Heart left ventricle (tissue), 16 donors: Measurements from ENCODE around the gene STUM. TPM values are rescaled to one million over a fixed set of nuclear protein-coding genes. Genes with fewer than 3 reads are reported as not detected.

Experiments
- ATAC-seq, 4 donors: fragments of 200-7000 bp; cut with Tn5 transposase; one replicate each; pipeline ENCODE4 v1.9.1; 2020 to 2022; ENCODE audit warnings: moderate library complexity in 4 of 4, mild to moderate bottlenecking in 3 of 4, moderate number of reproducible peaks in 1 of 4
- DNase-seq, 5 donors: peaks; one replicate each; pipeline ENCODE4 v3.0.0-alpha.2; 2020
- H3K27ac ChIP-seq, 12 donors: fragments of 200-600 bp; sonication (generic) in 4 of 12; one replicate each; pipeline versions ENCODE4 v1.5.0 to v1.8.0; 2016 to 2022; ENCODE audit warnings: mild to moderate bottlenecking in 2 of 12
- H3K27me3 ChIP-seq, 9 donors: fragments of 200-600 bp; sonication (generic) in 2 of 9; one replicate each; pipeline versions ENCODE4 v1.5.1 to v1.8.0; 2016 to 2022; ENCODE audit warnings: mild to moderate bottlenecking in 3 of 9
- H3K36me3 ChIP-seq, 9 donors: fragments of 200-600 bp; sonication (generic) in 2 of 9; one replicate each; pipeline versions ENCODE4 v1.5.0 to v1.8.0; 2018 to 2022; ENCODE audit warnings: mild to moderate bottlenecking in 2 of 9
- H3K4me1 ChIP-seq, 12 donors: fragments of 200-600 bp; sonication (generic) in 4 of 12; one replicate each; pipeline versions ENCODE4 v1.5.0 to v1.8.0; 2016 to 2022; ENCODE audit warnings: mild to moderate bottlenecking in 3 of 12
- H3K4me3 ChIP-seq, 12 donors: fragments of 200-600 bp; sonication (generic) in 4 of 12; one replicate each; pipeline versions ENCODE4 v1.5.0 to v1.8.0; 2017 to 2022; ENCODE audit warnings: mild to moderate bottlenecking in 9 of 12, moderate library complexity in 4 of 12
- H3K9me3 ChIP-seq, 12 donors: fragments of 200-600 bp; sonication (generic) in 4 of 12; one replicate each; pipeline versions ENCODE4 v1.5.0 to v1.8.0; 2016 to 2022; ENCODE audit warnings: mild to moderate bottlenecking in 1 of 12
- POLR2A ChIP-seq, 2 donors: fragments of 450-650 bp; IDR thresholded peaks; one replicate each; pipeline ENCODE4 v1.6.1; 2017; ENCODE audit warnings: antibody characterized with exemption in 2 of 2, mild to moderate bottlenecking in 2 of 2, moderate library complexity in 2 of 2
- WGBS, 4 donors: extraction: QIAGEN DNeasy Blood & Tissue Kit in 2 of 4; methylation state at CpG; one replicate each; pipeline versions ENCODE4 v1.1.5 to v1.1.7; 2013 to 2018; 5-methylcytosine and 5-hydroxymethylcytosine counted together
- intact Hi-C, 10 donors: fragments of 100-400 bp; cut with DNase I; formaldehyde crosslinking; loops; one replicate each; pipeline versions ENCODE4 v1.11.1 to v1.14.2; 2022
- polyA plus RNA-seq, 2 donors: library from polyadenylated mRNA; stranded (reverse); fragments of 200-250 nt; gene quantifications; one replicate each; pipeline ENCODE4 v1.2.3, GENCODE V29; 2013
- total RNA-seq, 9 donors: library from RNA; depleted of rRNA in 2 of 9; stranded (reverse); fragments of >200 nt in 2 of 9; fragmentation: NEBNext Ultra II Directional in 3 of 9; extraction: Animal tissue kit (Norgen Biotek cat#: 25700) in 3 of 9; gene quantifications; one replicate each; pipeline versions ENCODE4 v1.1.0 to v1.2.4, GENCODE V29; 2016 to 2023
- TF ChIP-seq, protein P1 (sequence below), 12 donors: fragments of 200-600 bp; sonication (generic) in 4 of 12; IDR thresholded peaks; one replicate each; pipeline versions ENCODE4 v1.5.0 to v1.8.0; 2018 to 2022; ENCODE audit warnings: antibody characterized with exemption in 12 of 12, mild to moderate bottlenecking in 5 of 12
- donor health status: ischemic (EF 13 %, LVEDD 7.1; RV severe dilation, severe dysfunction).
- donor health status: healthy with polysubstance abuse.
- donor health status: DM: no; HTN: yes; CAD: no.
- donor health status: DM: no; HTN: no; CAD: no.
- donor health status: ischemic (EF 25% LVEDD 6.9; RV normal size, moderate dysfunction).
- donor health status: ischemic (EF 25% LVEDD 5.7; RV mildly dilated, moderate dysfunction).
- donor health status: healthy.
- donor health status: DM: yes; HTN: yes; CAD: no.
- donor health status: ischemic (EF 35%, LVEDD 5.7; RV mildly dilated, moderate dysfunction).
- donor health status: nonischemic (EF 11% LVEDD 7.7; RV severe dilation, severe dysfunction).
- donor health status: DM: yes; HTN: yes; CAD: no.
- donor health status: PGD.
- donor health status: ischemic (EF 29% LVEDD 5.4; RV normal size, mild dysfunction).
- donor health status: nonischemic (EF 23%, LVEDD 6.1; RV moderate dilation, normal function).

Gene STUM
- total and polyA plus RNA-seq, 11 donors, result 0.39 to 1.7 (median 0.97) TPM

DNA sequence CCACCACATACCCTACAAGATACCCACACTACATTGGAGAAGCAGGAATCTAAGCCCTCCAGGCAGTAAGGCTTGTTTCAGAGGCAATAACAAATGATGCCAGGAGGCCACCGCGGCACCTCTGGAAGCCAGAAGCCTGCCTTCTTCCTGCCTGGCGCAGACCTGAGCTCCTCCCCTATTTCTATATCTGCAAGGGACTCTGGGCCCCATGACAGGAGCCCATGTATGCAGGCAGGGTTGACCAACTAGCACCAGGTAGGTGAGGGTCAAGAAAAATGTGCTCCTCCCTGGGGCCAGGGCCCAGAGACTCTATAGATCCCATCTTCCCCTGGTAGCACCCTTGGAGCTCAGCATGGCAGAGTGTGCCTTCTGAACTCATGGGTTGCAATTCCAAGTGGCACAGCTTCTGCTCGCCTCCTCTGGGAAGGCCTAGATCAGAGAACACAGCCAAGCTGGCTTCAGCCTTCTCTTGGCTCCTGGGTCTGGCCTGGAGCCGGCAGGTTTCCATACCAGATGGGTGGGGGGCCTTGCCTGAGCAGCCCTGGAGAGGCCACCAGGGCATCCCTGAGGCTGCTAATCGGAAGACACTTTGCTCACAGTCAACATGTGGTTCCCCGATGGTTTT is 85.1 kb downstream of the STUM start:
- 28 to 50% (median 45%) methylated on average over 7 of the region's 7 CpGs for WGBS, 4 donors
- ATAC-seq (peak; percentile 3 to 13 (median 7)), DNase-seq (peak in 3 of 5 donors; percentile 10 to 42 (median 27))
- Histone ChIP-seq H3K27ac (peak overlapping the region in 9 of 12 donors; percentile 1 to 81 (median 39)), H3K27me3 (no peaks in the 10 kb centered on the region), H3K4me3 (no peak overlapping the region), H3K36me3 (peaks cover 0 to 69% (median 34%) of the 10 kb centered on the region in 9 donors), H3K9me3 (no peaks in the 10 kb centered on the region), H3K4me1 (peaks cover 0 to 45% (median 23%) of the 10 kb centered on the region in 12 donors)
- intact Hi-C loops, result loop anchor here (1.0 to 10.0 kb wide), 13 partner anchors 51 to 814 kb away; partner anchors contain the start of gene ITPKB (in 1 of the 10)
- TF ChIP-seq, protein P1, sequence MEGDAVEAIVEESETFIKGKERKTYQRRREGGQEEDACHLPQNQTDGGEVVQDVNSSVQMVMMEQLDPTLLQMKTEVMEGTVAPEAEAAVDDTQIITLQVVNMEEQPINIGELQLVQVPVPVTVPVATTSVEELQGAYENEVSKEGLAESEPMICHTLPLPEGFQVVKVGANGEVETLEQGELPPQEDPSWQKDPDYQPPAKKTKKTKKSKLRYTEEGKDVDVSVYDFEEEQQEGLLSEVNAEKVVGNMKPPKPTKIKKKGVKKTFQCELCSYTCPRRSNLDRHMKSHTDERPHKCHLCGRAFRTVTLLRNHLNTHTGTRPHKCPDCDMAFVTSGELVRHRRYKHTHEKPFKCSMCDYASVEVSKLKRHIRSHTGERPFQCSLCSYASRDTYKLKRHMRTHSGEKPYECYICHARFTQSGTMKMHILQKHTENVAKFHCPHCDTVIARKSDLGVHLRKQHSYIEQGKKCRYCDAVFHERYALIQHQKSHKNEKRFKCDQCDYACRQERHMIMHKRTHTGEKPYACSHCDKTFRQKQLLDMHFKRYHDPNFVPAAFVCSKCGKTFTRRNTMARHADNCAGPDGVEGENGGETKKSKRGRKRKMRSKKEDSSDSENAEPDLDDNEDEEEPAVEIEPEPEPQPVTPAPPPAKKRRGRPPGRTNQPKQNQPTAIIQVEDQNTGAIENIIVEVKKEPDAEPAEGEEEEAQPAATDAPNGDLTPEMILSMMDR (IDR thresholded peaks at IDR 0.05), result no peak

DNA sequence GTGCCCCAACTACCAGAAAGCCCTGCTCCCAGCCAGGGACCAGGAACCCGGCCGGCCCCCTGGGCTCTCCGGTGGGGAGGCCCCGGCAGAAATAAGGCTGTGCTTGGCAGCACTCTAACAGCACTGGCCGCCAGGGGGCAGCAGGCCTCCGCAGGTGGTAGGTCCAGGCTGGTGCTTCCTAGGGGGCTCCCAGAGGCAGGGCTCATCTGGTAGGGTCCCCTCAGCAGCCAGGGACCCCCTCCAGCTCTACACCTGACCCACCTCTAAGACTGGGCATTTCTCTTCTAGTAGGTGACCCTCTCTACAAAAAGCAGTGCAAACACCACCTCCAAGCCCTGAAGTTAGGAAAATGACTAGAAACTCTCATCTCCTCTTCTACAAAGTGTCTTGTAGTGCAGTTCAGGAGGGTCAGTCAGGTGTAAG is 85.6 kb downstream of the STUM start:
- Histone ChIP-seq H3K9me3 (no peaks in the 10 kb centered on the region), H3K4me3 (no peak overlapping the region), H3K27ac (peak overlapping the region in 9 of 12 donors; percentile 1 to 81 (median 39)), H3K36me3 (peaks cover 0 to 74% (median 38%) of the 10 kb centered on the region in 9 donors), H3K4me1 (peaks cover 0 to 45% (median 24%) of the 10 kb centered on the region in 12 donors), H3K27me3 (no peaks in the 10 kb centered on the region)
- TF ChIP-seq POLR2A (IDR thresholded peaks at IDR 0.05), result no peak
- TF ChIP-seq, protein P1 (IDR thresholded peaks at IDR 0.05), result peak; percentile 83 to 99 (median 94)
- WGBS, 4 donors, result 5 to 14% (median 8%) methylated on average over 6 of the region's 6 CpGs; no CpG with 5 or more reads in 1 of the 4 donors
- DNase-seq (peak; percentile 79 to 90 (median 81)), ATAC-seq (peak; percentile 76 to 82 (median 80))
- intact Hi-C loops, result loop anchor here in 9 of 10 donors (1.0 to 10.0 kb wide), 13 partner anchors 51 to 813 kb away; partner anchors contain the start of gene ITPKB (in 1 of the 9)

DNA sequence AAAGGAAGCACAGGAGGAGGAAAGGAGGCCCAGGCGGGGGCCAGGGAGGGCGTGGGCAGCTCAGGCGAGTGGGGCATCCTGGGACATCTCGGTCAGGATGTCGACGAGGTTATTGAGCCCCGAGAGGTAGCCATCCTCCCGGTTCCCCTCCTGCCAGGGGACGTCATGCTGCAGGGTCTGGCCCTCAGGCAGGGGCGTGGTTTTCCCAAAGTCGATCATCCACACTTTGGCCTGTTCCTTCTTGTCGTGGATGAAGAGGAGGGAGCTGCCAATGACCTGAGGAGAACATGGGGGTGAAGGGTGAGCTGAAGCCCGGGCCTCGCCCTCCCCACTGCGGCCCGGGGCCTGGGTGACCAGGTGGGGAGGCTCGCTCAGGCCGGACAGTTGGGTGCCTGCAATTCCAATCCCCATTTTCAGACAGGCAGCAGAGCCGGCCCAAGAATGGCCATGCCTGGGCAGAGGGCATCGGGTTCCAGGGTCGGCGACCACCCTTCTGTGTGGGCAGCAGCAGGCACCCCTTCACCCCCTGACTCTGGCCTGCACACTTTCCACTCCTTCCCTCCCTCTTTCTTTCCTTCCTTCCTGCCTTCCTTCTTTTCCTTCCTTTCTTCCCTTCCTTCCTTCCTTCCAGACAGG is 86.2 kb downstream of the STUM start:
- Histone ChIP-seq H3K27me3 (no peaks in the 10 kb centered on the region), H3K9me3 (no peaks in the 10 kb centered on the region), H3K4me3 (no peak overlapping the region), H3K36me3 (peaks cover 0 to 80% (median 42%) of the 10 kb centered on the region in 9 donors), H3K27ac (peak overlapping the region in 8 of 12 donors; percentile 1 to 81 (median 19)), H3K4me1 (peaks cover 0 to 45% (median 24%) of the 10 kb centered on the region in 12 donors)
- DNase-seq (peak in 2 of 5 donors; percentile 24 to 60), ATAC-seq (no peak)
- TF ChIP-seq, protein P1 (IDR thresholded peaks at IDR 0.05), result no peak
- intact Hi-C loops, result loop anchor here (1.0 to 10.0 kb wide), 14 partner anchors 43 to 813 kb away; partner anchors contain the start of gene ITPKB (in 4 of the 10)
- WGBS, 4 donors, result 73 to 82% (median 79%) methylated on average over 22 of the region's 22 CpGs

DNA sequence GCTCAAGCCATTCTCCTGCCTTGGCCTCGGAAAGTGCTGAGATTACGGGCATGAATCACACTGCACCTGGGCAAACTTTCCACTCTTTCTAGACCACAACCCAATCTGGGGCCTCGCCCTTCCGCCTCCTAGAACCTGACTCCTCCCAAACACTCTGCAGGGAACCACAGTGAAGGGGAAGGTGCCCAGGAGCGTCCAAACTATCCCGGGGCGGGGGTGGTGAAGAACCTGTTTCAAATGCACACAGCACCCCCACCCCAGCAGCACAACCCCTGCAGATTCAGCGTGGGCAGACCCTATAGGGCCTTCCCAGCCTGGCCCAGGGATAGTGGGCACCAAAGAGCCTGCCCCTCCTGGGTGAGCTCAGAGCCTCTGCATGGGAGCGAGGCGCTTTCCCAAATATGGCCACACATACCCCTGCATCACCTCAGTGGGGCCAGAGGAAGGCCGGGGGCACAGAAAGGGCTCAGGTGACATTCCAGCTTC is 86.9 kb downstream of the STUM start:
- H3K4me1 ChIP-seq, result peaks cover 0 to 45% (median 24%) of the 10 kb centered on the region in 12 donors
- DNase-seq, result peak in 3 of 5 donors; percentile 16 to 50 (median 25)
- TF ChIP-seq, protein P1 (IDR thresholded peaks at IDR 0.05), result no peak
- no peak for TF ChIP-seq POLR2A (IDR thresholded peaks at IDR 0.05)
- no peaks in the 10 kb centered on the region for H3K27me3 ChIP-seq
- WGBS, 4 donors, result 88 to 93% (median 91%) methylated on average over 11 of the region's 11 CpGs
- peak overlapping the region in 1 of 12 donors; percentile 81 for H3K27ac ChIP-seq
- H3K36me3 ChIP-seq, result peaks cover 0 to 86% (median 46%) of the 10 kb centered on the region in 9 donors
- no peak overlapping the region for H3K4me3 ChIP-seq
- no peaks in the 10 kb centered on the region for H3K9me3 ChIP-seq
- intact Hi-C loops, result loop anchor here in 8 of 10 donors (2.0 to 10.0 kb wide), 8 partner anchors 42 to 809 kb away; partner anchors contain the start of gene ITPKB (in 3 of the 8)
- no peak for ATAC-seq
